ENCODE results near the gene SLC14A1. TPM values are rescaled to one million over a fixed set of nuclear protein-coding genes. Genes with fewer than 3 reads are reported as not detected.
"Not testable (repeated sequence)": the region's sequence is repeated elsewhere in the genome, so short reads cannot be mapped to it uniquely, and the experiment has no call there.

SLC14A1 gene
- total RNA-seq, 1 donor from 2014 or later = 0.15 TPM

- DNase-seq (ENCODE audit: low read depth) = not testable (repeated sequence)
These were observed 33.7 kb downstream of the SLC14A1 start for GRCh38 chr18:45757644-45758043.

- DNase-seq (ENCODE audit: low read depth) = no peak
These were observed 36.6 kb downstream of the SLC14A1 start for GRCh38 chr18:45760462-45761036.

GRCh38 chr18:45761512-45762114 lies 37.6 kb downstream of the SLC14A1 start:
- DNase-seq (ENCODE audit: low read depth) = no peak

- no peak for DNase-seq (ENCODE audit: low read depth)
These were observed 40.2 kb downstream of the SLC14A1 start for GRCh38 chr18:45764000-45764686.

DNA sequence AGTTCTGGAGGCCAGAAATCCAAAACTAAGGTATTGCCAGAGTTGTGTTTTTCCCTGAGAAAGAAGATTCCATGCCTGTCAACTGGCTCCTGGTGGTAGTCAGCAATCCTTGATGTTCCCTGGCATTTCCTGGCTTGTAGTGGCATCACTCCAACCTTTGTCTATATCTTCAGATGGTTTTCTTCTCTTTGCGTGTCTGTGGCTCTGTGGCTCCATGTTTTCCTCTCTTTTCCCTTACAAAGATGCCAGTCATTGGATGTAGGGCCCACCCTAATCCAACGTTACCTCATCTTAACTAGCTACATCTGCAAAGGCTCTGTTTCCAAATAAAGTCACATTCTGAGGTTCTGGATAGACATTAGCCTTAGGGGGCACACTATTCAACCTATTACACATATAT lies 41.8 kb downstream of the SLC14A1 start:
- DNase-seq (ENCODE audit: low read depth) = no peak

DNA sequence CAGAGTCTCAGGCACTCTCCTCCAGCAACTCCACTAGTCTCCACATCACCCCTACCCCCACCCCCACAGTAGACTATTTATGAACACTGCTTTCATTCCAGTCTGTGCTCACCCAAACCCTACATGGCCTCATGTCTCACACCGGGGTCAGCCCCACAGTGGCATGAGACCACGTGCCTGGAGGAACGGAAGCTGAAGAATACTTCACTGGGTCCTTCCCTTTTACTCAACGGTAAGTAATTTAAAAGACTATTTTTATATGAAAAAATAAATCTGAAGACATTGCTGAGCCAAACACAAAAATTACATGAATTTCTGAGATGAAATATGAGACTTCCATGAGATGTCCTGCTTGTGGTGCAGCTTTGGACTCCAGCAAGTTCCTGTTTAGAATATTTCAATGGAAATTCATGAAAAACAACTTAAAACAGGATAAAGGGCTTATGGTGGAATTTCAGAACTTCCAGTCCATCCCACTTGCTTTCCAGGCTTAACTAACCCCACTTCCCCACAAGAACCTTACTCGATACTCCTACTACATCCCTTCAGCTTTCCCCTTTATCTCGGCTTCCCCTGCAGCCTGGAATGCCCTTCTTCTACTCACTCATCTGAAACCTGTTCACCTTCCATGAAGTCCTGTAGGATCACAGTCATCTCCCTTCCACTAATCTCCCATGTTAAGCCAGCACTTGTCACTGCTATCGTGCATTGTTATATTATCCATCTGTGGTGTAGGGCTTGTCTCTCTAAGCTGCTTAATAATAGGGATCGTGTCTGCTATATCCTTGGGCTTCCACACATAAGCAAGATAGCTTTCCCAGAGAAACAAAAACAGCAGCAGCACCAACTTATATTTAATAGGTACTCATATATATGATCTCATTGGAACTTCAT lies 47.9 kb downstream of the SLC14A1 start:
- no peak for DNase-seq (ENCODE audit: low read depth)

DNA sequence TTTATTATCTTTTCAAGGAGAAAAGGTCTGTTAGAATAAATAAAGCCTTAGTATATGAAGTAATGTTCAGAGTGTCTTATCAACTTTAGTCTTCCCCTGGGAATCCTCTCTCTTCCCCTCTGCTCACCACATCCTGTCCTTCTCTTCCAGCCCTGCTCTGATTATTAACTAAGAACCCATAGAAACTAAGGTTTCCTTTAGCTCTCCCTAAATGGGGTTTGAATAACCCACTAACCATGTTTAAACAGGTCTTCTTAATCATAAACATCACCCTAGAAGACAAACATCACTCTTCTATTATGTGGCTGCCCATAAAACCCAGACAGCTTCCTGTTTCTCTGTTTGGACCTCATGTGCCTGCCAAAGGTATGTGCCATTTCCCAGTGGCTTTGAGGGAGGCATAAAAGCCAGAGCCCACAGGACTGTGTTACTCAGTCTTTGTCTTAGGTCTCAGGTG lies 50.1 kb downstream of the SLC14A1 start:
- DNase-seq (ENCODE audit: low read depth) = peak; percentile 88

- peak; percentile 57 for DNase-seq (ENCODE audit: low read depth)
These were observed 51.3 kb downstream of the SLC14A1 start for GRCh38 chr18:45775241-45775676.

GRCh38 chr18:45775743-45776142 lies 51.8 kb downstream of the SLC14A1 start:
- DNase-seq (ENCODE audit: low read depth) = no peak

GRCh38 chr18:45777393-45777792 lies 53.4 kb downstream of the SLC14A1 start:
- DNase-seq (ENCODE audit: low read depth) = peak; percentile 62

- DNase-seq (ENCODE audit: low read depth) = no peak
These were observed 56.6 kb downstream of the SLC14A1 start for GRCh38 chr18:45780568-45780967.

- no peak for DNase-seq (ENCODE audit: low read depth)
These were observed 58.7 kb downstream of the SLC14A1 start for GRCh38 chr18:45782662-45783061.

DNA sequence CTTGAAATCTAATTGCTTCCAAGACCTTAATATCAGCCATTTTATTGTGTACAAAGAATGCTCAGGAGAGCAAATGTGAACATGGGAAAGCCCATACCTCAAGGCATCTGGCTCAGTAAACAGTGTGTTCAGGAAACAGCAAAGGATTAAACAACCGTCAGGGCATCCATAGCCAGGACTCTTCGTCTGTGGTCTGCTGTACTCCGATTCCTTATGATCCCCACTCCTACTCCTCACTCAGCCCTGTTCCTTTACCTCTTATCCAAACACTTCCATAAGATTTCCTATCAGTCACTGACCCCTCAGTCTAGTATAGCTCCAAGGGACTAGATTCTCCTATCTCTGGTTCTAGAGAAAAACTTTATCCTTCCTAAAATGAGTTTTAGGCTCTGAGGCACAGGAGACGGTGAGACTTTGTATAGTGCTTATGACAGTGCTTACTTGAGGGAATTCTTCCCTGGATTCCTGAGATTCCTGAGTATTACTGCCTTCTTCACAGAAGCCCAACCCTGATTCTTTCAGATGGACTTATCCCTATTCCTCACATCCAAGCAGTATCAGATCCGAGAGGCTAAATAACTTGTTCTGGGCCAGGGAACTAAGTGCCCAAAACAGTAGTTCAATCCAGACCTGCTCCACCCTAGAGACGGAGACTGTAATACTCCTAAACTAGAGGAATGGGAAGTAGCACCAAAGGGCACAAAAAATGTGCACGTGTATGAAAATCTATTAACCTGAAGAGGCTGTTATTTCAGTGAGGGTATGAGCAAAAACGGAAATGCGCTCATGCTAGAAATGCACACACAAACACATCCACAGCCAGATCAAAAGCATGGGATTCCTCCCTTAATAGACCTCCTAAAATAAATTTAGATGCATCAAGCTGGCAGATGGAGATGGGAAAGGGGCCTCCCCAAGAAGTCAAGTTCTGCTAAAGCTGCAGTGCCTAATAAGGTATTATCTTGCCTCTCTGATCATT lies 59.4 kb downstream of the SLC14A1 start:
- peak; percentile 72 for DNase-seq (ENCODE audit: low read depth)

DNA sequence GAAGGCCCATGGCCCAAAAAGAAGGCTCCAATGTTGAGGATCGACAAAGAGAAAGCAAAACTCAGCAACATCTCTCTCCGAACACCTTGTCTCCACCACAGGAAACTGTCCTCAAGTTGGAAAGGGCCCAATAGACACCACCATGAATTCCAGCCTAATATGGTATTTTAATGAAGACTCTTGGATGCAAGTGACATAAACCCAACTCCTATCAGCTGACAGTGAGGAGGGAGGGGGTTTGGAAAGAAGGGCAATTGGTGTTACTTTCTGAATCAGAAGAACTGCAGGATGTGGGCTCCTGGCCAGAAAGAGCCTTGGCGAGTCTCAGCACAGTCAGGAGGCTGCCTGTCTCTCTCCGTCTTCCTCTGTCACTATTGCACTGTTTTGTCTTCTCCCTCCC lies 61.2 kb downstream of the SLC14A1 start:
- DNase-seq (ENCODE audit: low read depth) = no peak

DNA sequence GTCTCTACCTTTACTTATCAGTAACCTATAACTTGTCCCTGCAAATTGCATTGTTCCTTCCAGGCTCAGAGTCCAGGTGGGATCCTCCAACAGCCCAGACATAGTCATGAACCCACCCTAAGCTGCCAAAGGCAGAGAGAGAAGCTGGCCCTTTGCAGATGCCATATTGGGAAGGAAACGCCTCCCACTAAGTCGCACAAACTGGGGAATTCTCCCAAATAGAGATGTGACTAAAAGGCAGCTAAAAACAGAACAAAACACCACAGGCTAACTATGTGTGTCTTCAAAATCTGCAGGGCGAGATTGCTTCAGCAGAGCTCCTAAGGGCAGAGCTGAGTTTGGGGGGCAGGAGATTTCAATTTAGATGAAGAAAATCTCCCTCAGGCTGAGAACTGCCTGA lies 63.0 kb downstream of the SLC14A1 start:
- DNase-seq (ENCODE audit: low read depth) = no peak

DNA sequence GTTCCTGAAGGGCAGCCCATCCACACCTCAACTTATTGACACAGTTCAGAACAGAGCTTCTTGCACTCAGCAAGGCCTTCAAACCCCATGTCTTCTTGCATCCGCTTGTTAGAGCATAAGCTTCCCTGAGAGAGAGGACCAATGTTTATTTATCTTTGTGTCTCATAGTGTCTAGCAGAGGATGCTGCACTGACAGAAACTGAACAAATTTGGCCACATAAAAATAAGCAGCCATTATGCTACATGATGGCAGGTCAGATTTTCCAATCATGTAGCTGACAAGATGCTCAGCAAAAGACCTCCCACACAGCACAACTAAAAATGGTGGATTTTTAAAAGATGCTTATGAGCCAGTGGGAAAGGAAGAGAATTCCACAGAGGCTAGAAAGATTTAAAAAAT lies 63.4 kb downstream of the SLC14A1 start:
- no peak for DNase-seq (ENCODE audit: low read depth)

DNA sequence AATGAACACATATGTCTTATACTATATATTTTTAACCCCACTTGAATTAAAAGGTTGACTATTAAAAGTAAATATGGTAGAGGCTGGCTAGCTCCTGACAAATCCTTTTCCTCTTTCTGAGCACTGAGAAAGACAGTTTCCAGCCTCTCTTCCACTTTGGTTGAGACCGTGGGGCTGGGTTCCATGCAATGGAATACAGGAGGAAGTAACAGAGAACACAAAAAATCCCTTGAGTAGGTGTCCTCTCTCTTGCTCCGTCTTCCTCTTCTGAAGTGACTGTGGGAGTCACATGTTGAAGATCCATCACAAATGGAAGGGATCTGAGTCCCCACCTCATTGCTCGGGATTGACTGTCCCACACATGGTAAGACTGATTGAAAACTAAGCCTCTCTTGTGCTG lies 64.9 kb downstream of the SLC14A1 start:
- DNase-seq (ENCODE audit: low read depth) = no peak

DNA sequence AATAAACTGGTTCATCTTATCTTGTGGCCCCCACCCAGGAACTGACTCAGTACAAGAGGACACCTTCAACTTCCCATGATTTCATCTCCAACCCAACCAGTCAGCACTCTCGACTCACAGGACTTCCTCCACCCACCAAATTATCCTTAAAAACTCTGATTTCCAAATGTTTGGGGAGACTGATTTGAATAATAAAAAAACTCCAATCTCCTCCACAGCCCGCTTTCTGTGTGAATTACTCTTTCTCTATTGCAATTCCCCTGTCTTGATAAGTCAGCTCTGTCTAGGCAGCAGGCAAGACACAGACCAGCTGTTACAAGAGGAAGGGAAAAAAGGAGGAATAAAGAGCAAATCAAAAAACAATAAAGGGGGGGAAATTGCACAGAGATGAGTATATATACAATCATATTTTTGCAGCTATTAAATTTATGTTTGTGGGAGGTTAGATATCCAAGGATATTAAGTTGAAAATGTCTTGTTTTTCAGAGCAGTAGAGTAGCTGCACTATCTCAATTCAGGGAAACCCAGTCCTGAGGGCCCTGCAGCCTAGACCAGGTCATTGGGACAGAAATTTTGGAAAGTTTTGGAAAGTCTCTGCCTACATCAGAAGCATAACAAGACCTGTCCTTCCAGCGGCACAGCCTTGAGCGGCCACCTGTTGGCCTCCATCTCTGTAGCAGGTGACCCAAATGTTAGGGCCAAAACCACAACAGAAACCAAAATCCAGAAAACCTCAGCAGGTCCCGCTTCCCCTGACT lies 68.7 kb downstream of the SLC14A1 start:
- DNase-seq (ENCODE audit: low read depth) = no peak

GRCh38 chr18:45793264-45793965 lies 69.4 kb downstream of the SLC14A1 start:
- peak; percentile 98 for DNase-seq (ENCODE audit: low read depth)
